GM19397 (cell line): ENCODE measurements around the gene SIGLEC14.
A peak's percentile ranks its signal among the peaks of the same experiment; 100 is the strongest.

Experiments used
- ATAC-seq: cut with Tn5 transposase; IDR thresholded peaks from one replicate; pipeline ENCODE4 v1.9.1; 2021; ENCODE audit warnings: mild to moderate bottlenecking, moderate library complexity; ENCODE audit not compliant: unreplicated experiment

Gene SIGLEC14

GRCh38 chr19:51626675-51627074, 19.9 kb downstream of the SIGLEC14 start:
- ATAC-seq, result no peak

GRCh38 chr19:51621178-51621577, 25.4 kb downstream of the SIGLEC14 start:
- ATAC-seq, result peak; percentile 52

GRCh38 chr19:51615991-51616390, 30.6 kb downstream of the SIGLEC14 start:
- ATAC-seq, result no peak

- no peak for ATAC-seq
Measured at GRCh38 chr19:51614789-51615188, 31.8 kb downstream of the SIGLEC14 start.

GRCh38 chr19:51610576-51610975, 36.0 kb downstream of the SIGLEC14 start:
- ATAC-seq, result no peak

GRCh38 chr19:51607920-51608562, 38.6 kb downstream of the SIGLEC14 start:
- no peak for ATAC-seq

GRCh38 chr19:51607077-51607476, 39.5 kb downstream of the SIGLEC14 start:
- peak; percentile 96 for ATAC-seq

GRCh38 chr19:51602189-51602854, 44.3 kb downstream of the SIGLEC14 start:
- ATAC-seq, result no peak

- ATAC-seq, result no peak
Measured at GRCh38 chr19:51600940-51601580, 45.6 kb downstream of the SIGLEC14 start.

GRCh38 chr19:51599084-51599483, 47.5 kb downstream of the SIGLEC14 start:
- ATAC-seq, result no peak

- ATAC-seq, result no peak
Measured at GRCh38 chr19:51598159-51598915, 48.3 kb downstream of the SIGLEC14 start.

GRCh38 chr19:51595190-51596175, 51.1 kb downstream of the SIGLEC14 start:
- ATAC-seq, result no peak

GRCh38 chr19:51594774-51595109, 51.9 kb downstream of the SIGLEC14 start:
- no peak for ATAC-seq

GRCh38 chr19:51593969-51594773, 52.5 kb downstream of the SIGLEC14 start:
- peak; percentile 97 for ATAC-seq

GRCh38 chr19:51593138-51593890, 53.3 kb downstream of the SIGLEC14 start:
- no peak for ATAC-seq
